Thyroid gland (tissue), 4 donors: Measurements from ENCODE around the gene SURF6. TPM values are rescaled to one million over a fixed set of nuclear protein-coding genes. Genes with fewer than 3 reads are reported as not detected.
A peak's percentile ranks its signal among the peaks of the same experiment; 100 is the strongest.

ENCODE experiments used
- DNase-seq, 2 donors: peaks; one replicate each; pipeline ENCODE4 v3.0.0-alpha.2; 2019
- H3K27ac ChIP-seq, 3 donors: fragments of 200-600 bp; sonication (generic); 1 replicate in 2 of 3; 2 replicates in 1 of 3; pipeline ENCODE4 v1.5.1; 2016 to 2019; ENCODE audit warnings: mild to moderate bottlenecking in 1 of 3, moderate library complexity in 1 of 3
- H3K27me3 ChIP-seq: fragments of 200-600 bp; sonication (generic); one replicate; pipeline ENCODE4 v1.5.1; 2019
- H3K36me3 ChIP-seq, 2 donors: fragments of 200-600 bp; sonication (generic); one replicate each; pipeline ENCODE4 v1.5.1; 2016 to 2019
- H3K4me1 ChIP-seq, 2 donors: fragments of 200-600 bp; sonication (generic); one replicate each; pipeline ENCODE4 v1.5.1; 2017 to 2019
- H3K4me3 ChIP-seq, 3 donors: fragments of 200-600 bp; sonication (generic); replicated peaks in 1 of 3; 1 replicate in 2 of 3; 2 replicates in 1 of 3; pipeline ENCODE4 v1.5.1; 2016; ENCODE audit warnings: mild to moderate bottlenecking in 1 of 3
- H3K9me3 ChIP-seq: fragments of 200-600 bp; sonication (generic); one replicate; pipeline ENCODE4 v1.5.1; 2017
- POLR2A ChIP-seq, 2 donors: fragments of 450-650 bp; IDR thresholded peaks; one replicate each; pipeline ENCODE4 v1.6.1; 2017; ENCODE audit warnings: antibody characterized with exemption in 2 of 2, mild to moderate bottlenecking in 2 of 2, moderate library complexity in 1 of 2
- WGBS, 2 donors: methylation state at CpG; one replicate each; pipeline ENCODE4 v1.1.5; 2017; 5-methylcytosine and 5-hydroxymethylcytosine counted together
- intact Hi-C: fragments of 100-400 bp; cut with DNase I; formaldehyde crosslinking; loops from one replicate; pipeline ENCODE4 v1.15.1; 2023
- total RNA-seq, 4 donors: library from RNA; depleted of rRNA; stranded (reverse); fragments of >200 nt; gene quantifications; one replicate each; pipeline ENCODE4 v1.2.3, GENCODE V29; 2016
- TF ChIP-seq, protein P1 (sequence below), 6 experiments: fragments of 200-600 bp in 3 of 6; fragments of 450-650 bp in 3 of 6; sonication (generic) in 3 of 6; IDR thresholded peaks; one replicate each; pipeline ENCODE4 v1.5.1; 2016 to 2019; ENCODE audit warnings: antibody characterized with exemption in 6 of 6, mild to moderate bottlenecking in 2 of 6, inconsistent platforms in 1 of 6, moderate library complexity in 1 of 6

SURF6 gene
- total RNA-seq, 4 donors from 2014 or later, result 18.4 to 34.9 (median 22.0) TPM

GRCh38 chr9:133357656-133358055, 21.7 kb upstream of the SURF6 start:
- TF ChIP-seq POLR2A (IDR thresholded peaks at IDR 0.05), result no peak
- TF ChIP-seq, protein P1, sequence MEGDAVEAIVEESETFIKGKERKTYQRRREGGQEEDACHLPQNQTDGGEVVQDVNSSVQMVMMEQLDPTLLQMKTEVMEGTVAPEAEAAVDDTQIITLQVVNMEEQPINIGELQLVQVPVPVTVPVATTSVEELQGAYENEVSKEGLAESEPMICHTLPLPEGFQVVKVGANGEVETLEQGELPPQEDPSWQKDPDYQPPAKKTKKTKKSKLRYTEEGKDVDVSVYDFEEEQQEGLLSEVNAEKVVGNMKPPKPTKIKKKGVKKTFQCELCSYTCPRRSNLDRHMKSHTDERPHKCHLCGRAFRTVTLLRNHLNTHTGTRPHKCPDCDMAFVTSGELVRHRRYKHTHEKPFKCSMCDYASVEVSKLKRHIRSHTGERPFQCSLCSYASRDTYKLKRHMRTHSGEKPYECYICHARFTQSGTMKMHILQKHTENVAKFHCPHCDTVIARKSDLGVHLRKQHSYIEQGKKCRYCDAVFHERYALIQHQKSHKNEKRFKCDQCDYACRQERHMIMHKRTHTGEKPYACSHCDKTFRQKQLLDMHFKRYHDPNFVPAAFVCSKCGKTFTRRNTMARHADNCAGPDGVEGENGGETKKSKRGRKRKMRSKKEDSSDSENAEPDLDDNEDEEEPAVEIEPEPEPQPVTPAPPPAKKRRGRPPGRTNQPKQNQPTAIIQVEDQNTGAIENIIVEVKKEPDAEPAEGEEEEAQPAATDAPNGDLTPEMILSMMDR (IDR thresholded peaks at IDR 0.05), result no peak
- no peaks in the 10 kb centered on the region for H3K9me3 ChIP-seq
- DNase-seq, result no peak
- peaks cover 19 to 20% of the 10 kb centered on the region in 2 donors for H3K36me3 ChIP-seq
- H3K27ac ChIP-seq, result no peak overlapping the region
- H3K27me3 ChIP-seq, result no peaks in the 10 kb centered on the region
- intact Hi-C loops, result loop anchor here (10.0 kb wide), 2 partner anchors 127 to 323 kb away; partner anchors contain the start of gene GTF3C5
- WGBS, 2 donors, result 85 to 87% methylated on average over 14 of the region's 14 CpGs
- peaks cover 17 to 22% of the 10 kb centered on the region in 2 donors for H3K4me1 ChIP-seq
- peak overlapping the region in 1 of 3 donors; percentile 69 for H3K4me3 ChIP-seq

DNA sequence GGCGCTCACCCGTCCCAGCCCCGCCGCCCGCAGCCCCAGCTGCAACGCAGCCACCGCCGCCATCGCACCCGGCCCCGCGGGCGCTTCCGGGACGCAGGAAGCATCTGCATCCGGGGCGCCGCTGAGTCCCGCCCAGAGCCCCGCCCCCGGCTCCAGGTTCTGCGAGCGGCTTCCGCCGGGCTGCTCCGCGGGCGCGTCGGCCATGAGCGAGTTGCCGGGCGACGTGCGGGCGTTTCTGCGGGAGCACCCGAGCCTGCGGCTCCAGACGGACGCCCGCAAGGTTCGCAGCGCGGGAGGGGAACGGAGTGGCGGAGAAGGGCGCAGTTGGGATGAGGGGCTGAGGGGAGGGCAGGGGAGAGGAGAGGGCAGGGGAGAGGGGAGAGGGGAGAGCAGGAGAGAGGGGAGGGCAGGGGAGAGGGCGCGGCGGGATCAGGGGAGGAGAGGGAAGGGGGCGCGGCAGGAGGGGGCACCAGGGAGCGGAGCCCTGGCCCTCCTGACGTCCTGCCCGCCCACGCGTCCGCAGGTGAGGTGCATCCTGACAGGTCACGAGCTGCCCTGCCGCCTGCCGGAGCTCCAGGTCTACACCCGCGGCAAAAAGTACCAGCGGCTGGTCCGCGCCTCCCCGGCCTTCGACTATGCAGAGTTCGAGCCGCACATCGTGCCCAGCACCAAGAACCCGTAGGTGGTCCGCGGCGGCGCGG, 20.6 kb upstream of the SURF6 start, which contains the start of the genes SURF1 and SURF2:
Gene SURF1 (minus strand): TSS at position 97 of the 701 bp plus-strand sequence. CDS start 34 bp downstream, at position 63.
Gene SURF2 (plus strand): TSS at position 160 of the 701 bp plus-strand sequence. CDS start 43 bp downstream, at position 203.
- no peaks in the 10 kb centered on the region for H3K27me3 ChIP-seq
- peaks cover 17 to 22% of the 10 kb centered on the region in 2 donors for H3K4me1 ChIP-seq
- H3K27ac ChIP-seq, result peak within 1 kb of the TSS in 2 of 3 donors; percentile 38 to 63
- peaks cover 16 to 21% of the 10 kb centered on the region in 2 donors for H3K36me3 ChIP-seq
- H3K9me3 ChIP-seq, result no peaks in the 10 kb centered on the region
- WGBS, 2 donors, result 0 to 2% methylated on average over 19 to 40 of the region's 78 CpGs
- intact Hi-C loops, result loop anchor here (10.0 kb wide), 2 partner anchors 128 to 322 kb away; partner anchors contain the start of gene GTF3C5
- TF ChIP-seq, protein P1 (IDR thresholded peaks at IDR 0.05), result peak in 3 of 6 experiments; percentile 12 to 19 (median 14)
- peak in 1 of 2 donors; percentile 63 for TF ChIP-seq POLR2A (IDR thresholded peaks at IDR 0.05)
- peak within 1 kb of the TSS; percentile 69 to 82 (median 74) for H3K4me3 ChIP-seq
- peak; percentile 90 to 92 for DNase-seq

GRCh38 chr9:133355881-133356357, 19.9 kb upstream of the SURF6 start:
- Histone ChIP-seq H3K36me3 (peaks cover 16 to 21% of the 10 kb centered on the region in 2 donors), H3K27ac (peak overlapping the region in 1 of 3 donors; percentile 20), H3K9me3 (no peaks in the 10 kb centered on the region), H3K27me3 (no peaks in the 10 kb centered on the region), H3K4me3 (peak overlapping the region; percentile 69 to 82 (median 74)), H3K4me1 (peaks cover 17 to 22% of the 10 kb centered on the region in 2 donors)
- intact Hi-C loops, result loop anchor here (10.0 kb wide), 2 partner anchors 129 to 321 kb away; partner anchors contain the start of gene GTF3C5
- DNase-seq, result no peak
- WGBS, 2 donors, result 1 to 4% methylated on average over 7 to 18 of the region's 31 CpGs
- TF ChIP-seq POLR2A (IDR thresholded peaks at IDR 0.05), result no peak
- TF ChIP-seq, protein P1 (IDR thresholded peaks at IDR 0.05), result no peak

DNA sequence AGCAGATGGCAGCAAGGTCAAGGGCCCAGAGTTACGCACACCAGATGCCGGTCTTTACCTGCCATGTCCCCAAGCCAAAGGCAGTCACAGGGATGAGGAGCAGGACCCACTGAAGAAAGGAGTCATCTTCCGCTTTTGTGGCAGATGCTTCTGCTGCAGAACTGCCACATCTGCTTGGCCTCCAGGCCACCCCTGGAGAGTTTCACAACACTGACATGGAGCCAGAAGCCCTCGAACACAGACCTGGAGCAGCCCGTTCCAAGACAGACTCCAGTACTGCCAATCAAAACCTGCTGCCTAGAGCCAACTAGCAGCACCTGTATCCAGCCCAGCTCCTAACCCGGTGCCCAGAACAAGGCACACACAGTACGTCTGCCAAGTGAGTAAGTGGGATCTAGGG, 18.8 kb upstream of the SURF6 start:
- 90 to 93% methylated on average over 2 to 7 of the region's 7 CpGs for WGBS, 2 donors
- Histone ChIP-seq H3K27me3 (no peaks in the 10 kb centered on the region), H3K27ac (no peak overlapping the region), H3K9me3 (no peaks in the 10 kb centered on the region), H3K36me3 (peaks cover 25 to 28% of the 10 kb centered on the region in 2 donors), H3K4me3 (no peak overlapping the region), H3K4me1 (peaks cover 17 to 25% of the 10 kb centered on the region in 2 donors)
- no peak for DNase-seq
- intact Hi-C loops, result loop anchor here (10.0 kb wide), 2 partner anchors 130 to 320 kb away; partner anchors contain the start of gene GTF3C5
- no peak for TF ChIP-seq POLR2A (IDR thresholded peaks at IDR 0.05)
- TF ChIP-seq, protein P1 (IDR thresholded peaks at IDR 0.05), result no peak
